GM12801 (cell line): ENCODE measurements around the gene RRP12.

Source experiments
- CTCF ChIP-seq: IDR thresholded peaks from one replicate; pipeline ENCODE4 v1.5.1; 2011; ENCODE audit warnings: control low read depth; ENCODE audit not compliant: insufficient read length; ENCODE audit errors: extremely low read depth

The RRP12 gene

DNA sequence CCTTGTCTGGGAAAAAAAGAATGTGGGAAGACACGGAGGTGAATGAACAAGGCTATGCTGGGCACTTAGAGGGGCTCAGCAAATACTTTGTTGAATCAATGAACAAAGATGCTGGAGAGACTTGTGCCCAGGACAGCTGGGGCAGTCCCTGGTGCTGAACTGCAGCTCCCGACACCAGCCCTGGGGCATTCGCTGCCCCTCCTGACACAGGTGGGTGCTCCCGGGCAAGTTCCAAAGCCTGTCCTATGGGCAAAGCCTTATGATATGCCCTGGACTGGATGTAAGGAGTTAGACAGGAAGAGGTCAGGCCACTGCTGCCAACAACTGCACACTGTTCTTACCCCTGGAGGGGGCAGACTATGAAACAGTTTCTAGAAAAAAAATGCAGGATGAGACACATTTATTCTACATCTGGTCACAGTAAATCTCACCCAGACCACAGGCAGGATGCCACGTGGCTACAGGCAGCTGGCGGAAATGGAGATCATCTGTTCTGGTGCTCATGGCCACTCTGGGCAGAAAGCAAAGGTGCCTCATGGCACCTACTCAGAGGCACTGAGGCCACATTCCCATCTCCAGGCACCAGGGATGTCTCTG, 44.7 kb downstream of the RRP12 start:
- no peak for TF ChIP-seq CTCF

GRCh38 chr10:97355571-97355975, 45.6 kb downstream of the RRP12 start:
- TF ChIP-seq CTCF = no peak

DNA sequence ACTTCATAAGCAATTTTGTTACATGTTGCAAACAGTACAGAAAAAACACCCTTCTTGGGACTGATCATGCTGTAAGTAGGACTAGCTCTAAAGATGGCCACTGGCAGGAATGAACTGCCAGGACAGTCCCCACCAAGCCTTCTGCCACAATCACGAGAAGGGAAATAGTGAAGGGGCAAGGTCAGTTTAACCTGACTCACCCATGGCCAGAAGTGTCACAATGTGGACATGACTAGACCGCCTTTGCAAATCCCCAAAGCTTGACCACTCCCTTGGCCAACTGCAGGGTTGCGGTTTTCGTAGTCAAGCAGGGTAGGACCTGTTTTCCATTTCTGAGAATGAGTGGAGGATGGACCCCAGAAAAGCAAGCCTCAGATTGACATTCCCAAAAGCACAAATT, 47.2 kb downstream of the RRP12 start:
- TF ChIP-seq CTCF = no peak

DNA sequence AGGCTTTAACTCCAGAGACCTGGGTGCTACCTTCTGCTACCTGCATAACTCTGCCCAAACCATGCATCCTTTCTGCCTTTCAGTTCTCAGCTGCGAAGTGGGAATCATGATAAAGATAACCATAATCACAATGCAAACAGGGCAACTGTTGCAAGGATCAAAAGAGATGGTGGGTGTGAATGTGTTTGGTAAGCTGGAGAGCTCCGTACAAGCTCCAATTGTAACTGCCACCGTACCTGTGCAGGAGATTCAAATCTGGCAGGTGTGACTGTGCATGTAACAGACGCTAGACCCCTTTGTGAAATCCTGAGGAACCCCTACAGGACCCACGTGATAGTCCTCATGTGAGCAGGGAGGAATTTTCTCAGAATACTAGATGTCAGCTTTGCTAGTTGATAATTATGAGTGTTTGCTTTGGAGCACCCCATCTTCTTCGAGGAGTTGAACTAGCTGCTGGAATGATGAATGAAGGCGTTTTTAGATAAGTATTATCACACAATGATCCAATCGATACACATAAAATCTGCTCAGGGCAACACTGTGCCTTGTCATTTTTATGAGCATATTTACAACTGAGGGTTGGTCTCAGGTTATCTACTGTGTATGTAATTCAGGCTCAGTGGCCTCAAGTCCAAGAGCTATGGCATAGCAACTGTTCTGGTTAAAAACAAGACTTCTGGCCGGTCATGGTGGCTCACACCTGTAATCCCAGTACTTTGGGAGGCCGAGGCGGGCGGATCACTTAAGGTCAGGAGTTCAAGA, 51.2 kb downstream of the RRP12 start:
- no peak for TF ChIP-seq CTCF

DNA sequence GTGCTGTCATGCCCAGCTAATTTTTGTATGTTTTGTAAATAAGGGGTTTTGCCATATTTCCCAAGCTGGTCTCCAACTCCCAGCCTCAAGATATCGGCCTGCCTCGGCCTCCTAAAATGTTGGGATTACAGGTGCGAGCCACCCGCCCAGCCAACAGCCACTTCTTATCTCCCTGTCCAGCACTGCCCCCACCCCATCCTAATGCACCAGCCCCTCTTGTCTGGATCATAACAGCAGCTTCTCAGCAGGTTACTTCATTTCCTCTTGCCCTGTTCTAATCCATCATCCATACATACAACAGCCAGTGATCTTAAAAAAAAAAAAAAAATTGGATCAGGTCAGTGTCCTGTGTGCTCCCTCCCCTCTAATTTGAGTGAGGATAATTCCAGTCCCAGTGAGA, 53.8 kb downstream of the RRP12 start:
- no peak for TF ChIP-seq CTCF

DNA sequence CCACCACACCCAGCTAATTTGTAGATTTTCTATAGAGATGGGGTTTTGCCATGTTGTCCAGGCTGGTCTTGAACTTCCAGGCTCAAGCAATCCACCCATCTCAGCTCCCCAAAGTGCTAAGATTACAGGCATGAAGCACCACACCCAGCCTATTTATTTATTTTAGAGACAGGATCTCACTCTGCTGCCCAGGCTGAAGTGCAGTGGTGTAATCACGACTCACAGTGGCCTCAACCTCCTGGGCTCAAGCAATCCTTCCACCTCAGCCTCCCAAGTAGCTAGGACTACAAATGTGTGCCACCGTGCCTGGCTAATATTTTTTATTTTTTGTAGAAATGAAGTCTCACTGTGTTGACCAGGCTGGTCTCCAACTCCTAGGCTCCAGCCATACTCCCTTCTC, 59.7 kb downstream of the RRP12 start:
- no peak for TF ChIP-seq CTCF

GRCh38 chr10:97338041-97338440, 63.1 kb downstream of the RRP12 start:
- TF ChIP-seq CTCF = no peak
